Common myeloid progenitor, CD34-positive (primary cell): Measurements from ENCODE around the gene C14orf180.

Experiments used
- CTCF ChIA-PET: fragments of 350-600 bp; sonication (Branson Sonifier 250); formaldehyde crosslinking; loops from one replicate; lab custom pipeline; 2021; ENCODE audit warnings: antibody characterized with exemption; lab: Charles Lee
- POLR2A ChIA-PET: fragments of 350-600 bp; sonication (Branson Sonifier 250); formaldehyde crosslinking; loops from one replicate; lab custom pipeline; 2021; ENCODE audit warnings: antibody characterized with exemption; lab: Charles Lee
- DNase-seq, 3 donors: peaks; one replicate each; pipeline versions ENCODE4 v3.0.0 to v3.0.0-alpha.2; 2013
- H3K27ac ChIP-seq, 2 experiments: 1 replicate in 1 of 2; 2 replicates in 1 of 2; pipeline ENCODE4 v1.7.0; 2013; ENCODE audit warnings: inconsistent platforms in 2 of 2, low read length in 2 of 2, mild to moderate bottlenecking in 2 of 2, low read depth in 1 of 2, moderate library complexity in 1 of 2; ENCODE audit not compliant: severe bottlenecking in 2 of 2, insufficient read depth in 1 of 2, poor library complexity in 1 of 2
- H3K27me3 ChIP-seq, 5 experiments: replicated peaks in 2 of 5; 1 replicate in 3 of 5; 2 replicates in 2 of 5; pipeline versions ENCODE4 v1.6.1 to v1.7.0; 2013; ENCODE audit warnings: low read length in 4 of 5, mild to moderate bottlenecking in 2 of 5, moderate library complexity in 2 of 5, inconsistent platforms in 1 of 5; ENCODE audit not compliant: insufficient read depth in 5 of 5, control insufficient read depth in 4 of 5
- H3K36me3 ChIP-seq, 4 experiments: 1 replicate in 2 of 4; 2 replicates in 2 of 4; pipeline versions ENCODE4 v1.6.1 to v1.7.0; 2013; ENCODE audit warnings: low read length in 3 of 4, control low read depth in 1 of 4, mild to moderate bottlenecking in 1 of 4; ENCODE audit not compliant: control insufficient read depth in 4 of 4, insufficient read depth in 4 of 4
- H3K4me1 ChIP-seq, 4 experiments: 1 replicate in 3 of 4; 2 replicates in 1 of 4; pipeline versions ENCODE4 v1.6.1 to v1.7.1; 2013; ENCODE audit warnings: low read length in 3 of 4, mild to moderate bottlenecking in 3 of 4, control low read depth in 1 of 4, inconsistent platforms in 1 of 4, moderate library complexity in 1 of 4; ENCODE audit not compliant: control insufficient read depth in 4 of 4, insufficient read depth in 4 of 4; ENCODE audit errors: control extremely low read depth in 1 of 4
- H3K4me3 ChIP-seq, 7 experiments: 1 replicate in 4 of 7; 2 replicates in 3 of 7; pipeline versions ENCODE4 v1.5.1 to v1.7.0; 2013; ENCODE audit warnings: mild to moderate bottlenecking in 7 of 7, low read length in 6 of 7, moderate library complexity in 6 of 7, inconsistent platforms in 2 of 7, low read depth in 2 of 7, control low read depth in 1 of 7; ENCODE audit not compliant: insufficient read depth in 4 of 7, control insufficient read depth in 1 of 7; ENCODE audit errors: extremely low read depth in 1 of 7
- H3K9me3 ChIP-seq, 5 experiments: 1 replicate in 4 of 5; 2 replicates in 1 of 5; pipeline versions ENCODE4 v1.6.1 to v1.7.1; 2013; ENCODE audit warnings: low read length in 4 of 5, mild to moderate bottlenecking in 2 of 5, inconsistent platforms in 1 of 5, low read depth in 1 of 5, moderate library complexity in 1 of 5; ENCODE audit not compliant: control insufficient read depth in 4 of 5, insufficient read depth in 2 of 5; ENCODE audit errors: control extremely low read depth in 1 of 5
- WGBS: methylation state at CpG from one replicate; pipeline ENCODE4 v1.1.5; 2013; ENCODE audit not compliant: insufficient coverage; 5-methylcytosine and 5-hydroxymethylcytosine counted together

The C14orf180 gene

DNA sequence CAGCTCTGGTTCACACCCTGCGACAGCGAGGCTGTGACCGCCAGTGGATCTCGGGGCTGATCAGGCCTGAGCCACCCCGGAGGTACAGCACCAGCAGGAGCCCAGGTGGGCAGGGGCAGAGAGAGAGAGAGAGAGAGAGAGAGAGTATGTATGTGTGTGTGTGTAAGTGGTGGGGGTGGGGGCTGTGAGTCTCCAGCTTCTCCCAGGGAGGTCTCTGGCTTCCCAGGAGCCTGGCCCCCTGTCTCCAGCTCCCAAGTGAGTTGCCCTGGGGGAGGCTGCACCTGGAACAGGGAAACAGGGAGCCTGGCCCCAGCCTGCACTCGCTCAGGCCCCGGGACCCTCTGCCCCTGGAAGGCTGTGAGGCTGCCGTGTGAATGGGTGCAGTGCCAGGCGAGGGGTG lies 2.0 kb downstream of the C14orf180 start:
- Histone ChIP-seq H3K9me3 (no peaks in the 10 kb centered on the region), H3K4me3 (no peak overlapping the region), H3K27ac (no peak overlapping the region), H3K4me1 (no peaks in the 10 kb centered on the region), H3K27me3 (peaks cover 0 to 38% (median 0%) of the 10 kb centered on the region in 5 experiments), H3K36me3 (no peaks in the 10 kb centered on the region)
- WGBS: 85% methylated on average over 4 of the region's 9 CpGs
- CTCF ChIA-PET: interaction anchor here (2.0 kb wide), 1 partner anchor 20 kb away, joined by 5 read pairs; no protein-coding TSS in a partner anchor
- DNase-seq: no peak
- POLR2A ChIA-PET: interaction anchor here (0.7 kb wide), 1 partner anchor 461 kb away, joined by 5 read pairs; no protein-coding TSS in a partner anchor

DNA sequence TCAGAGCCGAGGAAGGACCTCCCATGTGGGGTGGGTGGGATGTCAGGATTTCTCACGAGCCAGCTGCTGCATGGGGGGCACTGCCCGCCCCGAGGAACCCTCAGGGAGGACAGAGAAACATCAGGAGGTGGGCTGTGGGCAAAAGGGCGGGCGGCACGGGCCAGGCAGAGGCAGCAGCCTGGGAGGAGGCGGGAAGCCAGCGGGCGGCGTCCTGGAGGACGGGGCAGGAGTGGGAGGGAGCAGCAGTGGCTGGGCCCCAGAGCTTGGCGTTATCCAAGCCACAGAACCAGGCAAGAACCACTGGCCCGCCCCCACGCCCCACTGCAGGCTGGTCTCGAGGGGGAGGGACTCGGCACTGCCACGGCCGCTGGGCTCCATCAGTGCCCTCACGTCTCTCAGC lies 2.4 kb downstream of the C14orf180 start:
- no peak overlapping the region for H3K27ac ChIP-seq
- POLR2A ChIA-PET: no interaction called here
- H3K36me3 ChIP-seq: no peaks in the 10 kb centered on the region
- H3K4me3 ChIP-seq: no peak overlapping the region
- CTCF ChIA-PET: interaction anchor here (2.0 kb wide), 1 partner anchor 19 kb away, joined by 5 read pairs; no protein-coding TSS in a partner anchor
- H3K9me3 ChIP-seq: no peaks in the 10 kb centered on the region
- DNase-seq: no peak
- WGBS: 82% methylated on average over 20 of the region's 20 CpGs
- H3K4me1 ChIP-seq: no peaks in the 10 kb centered on the region
- peaks cover 0 to 43% (median 1%) of the 10 kb centered on the region in 5 experiments for H3K27me3 ChIP-seq

GRCh38 chr14:104582662-104583061 lies 3.1 kb downstream of the C14orf180 start:
- no peak for DNase-seq
- Histone ChIP-seq H3K9me3 (no peaks in the 10 kb centered on the region), H3K27ac (no peak overlapping the region), H3K27me3 (peaks cover 0 to 50% (median 1%) of the 10 kb centered on the region in 5 experiments), H3K4me1 (no peaks in the 10 kb centered on the region), H3K36me3 (no peaks in the 10 kb centered on the region), H3K4me3 (no peak overlapping the region)
- ChIA-PET CTCF (interaction anchor here (2.0 kb wide), 1 partner anchor 19 kb away, joined by 5 read pairs; no protein-coding TSS in a partner anchor), POLR2A (no interaction called here)
- 82% methylated on average over 7 of the region's 12 CpGs for WGBS

GRCh38 chr14:104583424-104584306 lies 4.1 kb downstream of the C14orf180 start:
- Histone ChIP-seq H3K4me1 (no peaks in the 10 kb centered on the region), H3K9me3 (no peaks in the 10 kb centered on the region), H3K4me3 (no peak overlapping the region), H3K36me3 (no peaks in the 10 kb centered on the region), H3K27ac (no peak overlapping the region), H3K27me3 (peaks cover 0 to 45% (median 1%) of the 10 kb centered on the region in 5 experiments)
- DNase-seq: no peak
- POLR2A ChIA-PET: interaction anchor here (0.6 kb wide), 1 partner anchor 55 kb away, joined by 3 read pairs; no protein-coding TSS in a partner anchor
- WGBS: 85% methylated on average over 24 of the region's 27 CpGs
- CTCF ChIA-PET: no interaction called here

GRCh38 chr14:104584557-104584956 lies 5.0 kb downstream of the C14orf180 start:
- WGBS: 93% methylated on average over 10 of the region's 10 CpGs
- H3K9me3 ChIP-seq: no peaks in the 10 kb centered on the region
- POLR2A ChIA-PET: interaction anchor here (0.6 kb wide), 1 partner anchor 56 kb away, joined by 3 read pairs; no protein-coding TSS in a partner anchor
- no peak overlapping the region for H3K27ac ChIP-seq
- CTCF ChIA-PET: no interaction called here
- peaks cover 0 to 39% (median 1%) of the 10 kb centered on the region in 5 experiments for H3K27me3 ChIP-seq
- DNase-seq: no peak
- H3K36me3 ChIP-seq: no peaks in the 10 kb centered on the region
- no peaks in the 10 kb centered on the region for H3K4me1 ChIP-seq
- no peak overlapping the region for H3K4me3 ChIP-seq

DNA sequence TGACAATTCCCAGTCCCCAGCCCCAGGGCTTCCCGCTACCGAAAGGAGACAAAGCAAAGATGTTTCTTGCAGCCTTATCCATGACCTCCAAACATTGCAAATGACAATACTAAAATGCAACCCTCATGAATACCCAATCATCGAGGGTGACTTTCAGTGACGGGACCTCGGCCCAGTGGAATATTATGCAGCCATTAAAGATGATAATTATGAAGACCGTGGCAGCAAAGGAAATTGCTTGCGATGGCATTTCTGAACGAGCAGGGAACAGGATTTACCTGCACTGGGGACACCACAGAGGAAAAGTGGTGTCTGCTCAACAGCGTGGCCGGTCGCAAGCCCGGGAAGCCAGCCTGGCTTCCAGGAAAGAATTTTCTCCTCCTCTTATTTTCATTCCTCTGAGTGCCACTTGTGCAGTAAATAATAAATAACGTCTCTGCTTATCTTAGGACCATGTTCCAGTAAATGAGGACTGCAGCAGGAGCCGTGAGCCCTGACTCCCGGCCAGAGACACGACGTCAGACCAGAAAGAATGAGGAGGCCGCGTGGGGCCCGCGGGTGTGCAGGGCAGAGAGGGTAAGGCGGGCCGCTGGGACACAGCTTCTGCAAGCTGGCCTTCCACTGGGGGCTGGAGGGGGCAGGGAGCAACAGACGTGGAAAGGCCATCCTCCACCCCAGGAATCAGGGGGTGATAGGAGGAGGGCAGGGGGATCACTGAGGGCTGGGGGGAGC lies 6.6 kb downstream of the C14orf180 start:
- WGBS: 82% methylated on average over 20 of the region's 24 CpGs
- POLR2A ChIA-PET: no interaction called here
- CTCF ChIA-PET: interaction anchor here (0.8 kb wide), 1 partner anchor 10 kb away, joined by 3 read pairs; no protein-coding TSS in a partner anchor

More for the DNA sequence above, 6.6 kb downstream of the C14orf180 start:
- H3K9me3 ChIP-seq: no peaks in the 10 kb centered on the region
- peaks cover 0 to 37% (median 1%) of the 10 kb centered on the region in 5 experiments for H3K27me3 ChIP-seq
- H3K4me1 ChIP-seq: no peaks in the 10 kb centered on the region
- H3K36me3 ChIP-seq: no peaks in the 10 kb centered on the region
- no peak for DNase-seq
- no peak overlapping the region for H3K4me3 ChIP-seq
- no peak overlapping the region for H3K27ac ChIP-seq
